Right ventricle myocardium inferior (tissue), 1 donor: ENCODE measurements around the gene FGD4. TPM values are rescaled to one million over a fixed set of nuclear protein-coding genes. Genes with fewer than 3 reads are reported as not detected.

Source experiments
- ATAC-seq: fragments of 200-7000 bp; cut with Tn5 transposase; one replicate; pipeline ENCODE4 v1.9.1; 2020; ENCODE audit warnings: mild to moderate bottlenecking, moderate library complexity
- DNase-seq: peaks from one replicate; pipeline ENCODE4 v3.0.0; 2021; ENCODE audit errors: missing footprints
- intact Hi-C: fragments of 100-400 bp; cut with DNase I; formaldehyde crosslinking; loops from one replicate; pipeline ENCODE4 v1.11.0; 2022
- long read RNA-seq: library from polyadenylated mRNA; unstranded; transcript quantifications from one replicate; pipeline ENCODE4 v2.0.0, GENCODE V29; 2021
- total RNA-seq: library from RNA; stranded (reverse); fragmentation: NEBNext Ultra II Directional; extraction: Animal tissue kit (Norgen Biotek cat#: 25700); gene quantifications from one replicate; pipeline ENCODE4 v1.2.1, GENCODE V29; 2021
- donor health status: DM: no; HTN: yes; CAD: no; lungs with severe emphysema.

The FGD4 gene
- 17.4 TPM for total RNA-seq
- long read RNA-seq, partial matches to known transcripts = 3 of 5 reads
- long read RNA-seq, other reads (novel, unspliced or antisense) = 2 of 5 reads

DNA sequence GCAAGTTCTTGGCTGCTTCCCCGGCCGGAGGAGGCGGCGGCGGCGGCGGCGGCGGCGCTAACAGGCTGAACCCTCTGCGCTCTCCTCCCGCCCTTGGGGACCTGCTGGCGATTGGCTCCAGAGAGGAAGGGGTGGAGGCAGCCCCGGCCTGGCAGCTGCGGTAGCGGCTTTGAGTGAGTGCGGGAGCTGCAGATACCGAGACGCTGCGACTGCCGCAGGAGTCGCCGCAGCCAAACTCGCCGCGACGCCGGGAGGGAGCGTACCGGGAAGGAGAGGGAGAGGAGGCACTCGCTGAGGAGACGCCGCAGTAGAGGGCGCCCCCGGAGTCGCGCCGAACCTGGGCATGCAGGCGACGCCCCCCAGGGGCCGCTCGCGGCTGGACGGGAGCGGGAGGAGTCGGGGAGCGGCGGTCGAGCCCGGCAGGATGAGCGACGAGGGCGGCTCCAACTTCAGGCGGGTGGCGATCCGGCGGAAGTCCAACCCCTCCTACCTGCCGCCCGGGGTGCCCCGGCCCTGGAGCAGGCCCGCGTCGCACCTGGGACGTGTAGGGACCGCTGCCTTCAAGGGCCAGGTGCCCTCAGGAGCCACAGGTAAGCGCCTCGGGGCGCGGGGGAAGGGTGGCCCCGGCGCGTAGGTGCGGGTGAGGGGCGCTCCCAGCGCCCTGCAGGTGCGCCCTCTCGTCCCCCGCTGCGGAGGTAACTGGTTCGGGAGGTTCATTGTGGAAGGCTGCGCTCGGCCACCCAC, at the start of gene FGD4:
FGD4 (plus strand) TSS at position 189 of the 744 bp plus-strand sequence.
- intact Hi-C loops = loop anchor here (5.0 kb wide), 1 partner anchor 43 kb away; no protein-coding TSS in a partner anchor
- DNase-seq (peak; percentile 92), ATAC-seq (peak; percentile 97)

- no peak for ATAC-seq
- intact Hi-C loops = no loop called here
- no peak for DNase-seq
Observed at GRCh38 chr12:32353540-32353939, 45.8 kb upstream of the FGD4 start.

DNA sequence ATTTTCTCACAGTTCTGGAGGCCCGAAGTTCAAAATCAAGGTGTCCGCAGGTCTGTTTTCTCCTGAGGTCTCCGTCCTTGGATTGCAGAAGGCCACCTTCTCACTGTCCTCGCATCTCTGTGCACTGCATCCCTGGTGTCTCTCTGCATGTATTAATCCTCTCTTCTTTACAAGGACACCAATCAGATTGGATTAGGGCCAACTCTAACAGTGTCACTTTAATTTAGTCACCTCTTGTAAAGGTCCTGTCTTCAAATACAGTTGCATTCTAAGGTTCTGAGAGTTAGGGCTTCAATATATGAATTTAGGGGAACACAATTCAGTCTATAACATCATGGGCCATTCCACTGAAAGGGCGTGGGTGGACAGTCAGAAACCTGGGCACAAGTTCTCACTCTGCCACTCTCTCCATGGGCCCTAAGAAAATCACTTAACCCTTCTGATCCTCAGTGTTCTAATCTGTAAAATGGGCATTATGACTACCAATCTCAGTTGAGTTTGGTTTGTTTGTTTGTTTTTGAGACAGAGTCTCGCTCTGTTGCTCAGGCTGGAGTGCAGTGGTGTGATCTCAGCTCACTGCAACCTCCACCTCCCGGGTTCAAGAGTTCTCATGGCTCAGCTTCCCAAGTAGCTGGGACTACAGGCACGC, 41.6 kb upstream of the FGD4 start:
- DNase-seq (no peak), ATAC-seq (no peak)
- intact Hi-C loops = no loop called here

DNA sequence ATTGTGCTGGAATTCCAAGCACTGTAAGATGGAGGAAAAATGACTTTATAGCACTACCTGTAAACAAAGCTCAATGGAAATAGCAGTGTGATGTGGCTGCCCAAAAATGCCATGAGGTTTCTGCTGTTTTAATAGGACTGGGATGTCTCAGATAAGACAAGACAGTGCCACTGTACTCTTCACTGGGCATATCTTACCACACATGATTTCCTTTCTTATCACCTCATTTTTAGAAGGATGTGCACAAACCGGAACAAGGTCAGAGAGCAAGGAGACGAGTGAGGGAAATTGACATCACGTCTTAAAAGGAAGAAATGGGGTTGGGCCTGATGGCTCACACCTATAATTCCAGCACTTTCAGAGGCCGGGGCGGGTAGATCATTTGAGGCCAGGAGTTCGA, 38.4 kb upstream of the FGD4 start:
- intact Hi-C loops = no loop called here
- ATAC-seq = no peak

GRCh38 chr12:32362892-32363291, 36.5 kb upstream of the FGD4 start:
- no peak for ATAC-seq
- DNase-seq = no peak
- intact Hi-C loops = no loop called here

More for the DNA sequence above, 38.4 kb upstream of the FGD4 start:
- DNase-seq = no peak

DNA sequence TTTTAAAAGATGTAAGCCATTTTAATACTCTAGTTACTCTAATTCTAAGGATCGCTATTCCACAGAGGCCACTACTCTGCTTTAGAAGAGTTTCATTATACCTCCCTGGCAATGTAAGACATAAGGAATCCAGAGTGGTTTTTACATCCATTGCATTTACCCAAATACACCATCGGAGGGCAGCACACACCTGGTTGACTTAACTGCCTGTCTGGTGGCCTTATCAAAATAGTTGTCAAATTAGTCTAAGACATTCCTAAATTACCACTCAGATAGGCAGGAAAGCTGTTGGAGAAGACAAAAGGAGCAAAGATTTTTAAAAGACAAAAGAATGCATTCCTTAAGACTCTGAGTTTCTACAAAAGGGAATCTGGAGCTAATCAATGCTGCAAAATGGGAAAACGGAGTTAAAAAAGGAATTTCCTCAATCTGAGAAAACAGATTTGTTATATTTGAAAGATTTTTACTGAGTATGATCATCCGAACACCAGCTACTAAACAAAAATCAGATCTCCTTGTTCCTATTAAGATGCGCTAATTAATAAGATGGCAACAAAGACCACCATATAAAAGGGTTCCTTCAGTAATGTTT, 33.8 kb upstream of the FGD4 start:
- ATAC-seq (peak; percentile 37), DNase-seq (no peak)
- intact Hi-C loops = loop anchor here (1.0 kb wide), 2 partner anchors 292 to 307 kb away; no protein-coding TSS in a partner anchor

GRCh38 chr12:32366714-32367113, 32.6 kb upstream of the FGD4 start:
- intact Hi-C loops = no loop called here

DNA sequence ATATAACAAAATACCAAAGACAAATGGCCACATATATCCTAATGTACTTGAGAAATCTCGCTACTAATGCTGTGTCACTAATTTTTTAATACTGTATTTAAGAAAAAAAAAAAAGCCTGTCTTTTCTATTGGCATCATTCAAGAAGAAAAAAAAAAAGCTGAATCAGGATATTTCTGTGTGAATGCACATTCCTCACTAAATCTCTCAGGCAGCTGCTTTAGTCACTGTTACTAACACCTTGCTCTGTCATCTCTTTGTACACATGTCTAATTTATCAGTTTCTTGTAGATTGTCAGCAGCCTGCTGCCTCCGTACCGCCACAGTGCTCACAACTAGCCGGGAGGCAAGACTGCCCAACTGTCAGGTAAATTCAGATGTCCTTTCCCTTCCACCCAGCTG, 32.0 kb upstream of the FGD4 start:
- intact Hi-C loops = no loop called here
- DNase-seq (no peak), ATAC-seq (no peak)

More at GRCh38 chr12:32366714-32367113, 32.6 kb upstream of the FGD4 start:
- no peak for DNase-seq
- ATAC-seq = no peak

DNA sequence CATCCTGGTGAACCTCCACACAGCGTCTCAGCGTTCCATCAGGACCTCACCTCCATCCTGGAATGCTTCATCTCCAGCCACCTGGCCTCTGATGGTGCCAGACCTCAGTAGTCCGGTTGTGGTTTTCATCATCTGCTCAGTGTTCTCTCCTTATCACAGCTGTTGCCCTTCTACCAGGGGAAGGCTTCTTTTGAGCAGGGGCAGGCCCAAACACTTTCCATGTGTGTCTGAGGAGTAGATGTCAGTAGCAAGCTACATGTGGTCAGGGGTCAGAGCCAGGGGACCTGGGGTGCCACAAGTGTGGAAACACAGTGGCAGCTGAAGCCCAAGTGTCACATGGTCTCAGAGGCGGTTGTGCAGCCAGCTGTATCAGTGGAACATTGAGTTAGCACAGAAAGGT, 30.2 kb upstream of the FGD4 start:
- ATAC-seq (no peak), DNase-seq (no peak)
- intact Hi-C loops = no loop called here

DNA sequence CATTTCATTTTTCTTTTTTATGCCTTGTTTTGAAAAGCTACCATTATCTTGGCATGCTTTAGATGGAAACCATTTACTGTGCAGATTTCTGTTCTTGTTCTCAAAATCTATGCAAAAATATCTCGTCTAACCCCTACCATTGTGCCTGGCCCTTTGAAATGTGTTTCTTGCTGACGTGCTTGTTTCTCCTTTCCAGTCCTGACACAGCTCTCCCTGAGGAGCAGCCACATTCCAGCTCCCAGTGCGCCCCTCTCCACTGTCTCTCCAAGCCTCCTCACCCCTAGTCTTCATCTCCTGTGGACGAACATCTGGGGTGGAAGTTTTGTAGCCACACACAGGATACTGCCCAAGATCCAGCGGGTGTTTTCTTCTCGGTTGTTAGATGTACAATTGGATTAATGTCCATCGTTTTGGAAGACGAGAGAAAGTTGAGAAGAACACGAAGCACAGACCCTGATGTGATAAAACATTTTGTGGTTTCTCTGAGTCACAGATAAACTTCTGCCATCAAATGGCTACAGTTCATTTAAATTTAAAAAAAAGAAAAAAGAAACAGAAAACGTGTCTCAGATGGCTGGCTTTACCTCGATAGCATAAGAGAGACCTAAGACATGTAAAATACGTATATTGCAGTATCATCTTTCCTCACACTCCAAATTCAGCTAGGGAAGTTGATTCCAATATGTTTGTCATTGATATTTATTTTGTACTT, 21.9 kb upstream of the FGD4 start:
- ATAC-seq = no peak
- intact Hi-C loops = no loop called here

GRCh38 chr12:32379213-32379612, 20.1 kb upstream of the FGD4 start:
- intact Hi-C loops = no loop called here
- ATAC-seq (no peak), DNase-seq (no peak)

More for the DNA sequence above, 21.9 kb upstream of the FGD4 start:
- no peak for DNase-seq

DNA sequence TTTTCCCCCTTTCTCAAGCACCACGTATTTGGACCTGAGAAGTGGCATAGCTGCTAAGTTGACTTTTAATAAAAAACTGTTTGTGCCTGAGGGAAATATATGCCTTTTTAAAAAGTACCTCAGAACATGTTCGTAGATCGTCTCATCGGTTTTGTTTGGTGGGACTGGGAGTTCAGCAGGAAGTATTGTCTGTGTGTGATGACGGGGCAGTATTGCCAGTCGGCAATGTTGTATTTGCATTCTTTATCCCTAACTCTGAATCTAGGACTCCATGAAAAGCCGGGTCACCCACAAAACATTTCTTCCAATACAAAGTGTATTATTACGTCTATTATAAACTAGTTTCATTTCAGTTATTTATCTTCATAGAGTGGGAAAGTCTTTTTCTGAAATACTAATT, 19.7 kb upstream of the FGD4 start:
- intact Hi-C loops = no loop called here
- no peak for DNase-seq
- no peak for ATAC-seq

- intact Hi-C loops = no loop called here
- ATAC-seq = no peak
- no peak for DNase-seq
Observed at GRCh38 chr12:32382226-32382625, 17.1 kb upstream of the FGD4 start.

DNA sequence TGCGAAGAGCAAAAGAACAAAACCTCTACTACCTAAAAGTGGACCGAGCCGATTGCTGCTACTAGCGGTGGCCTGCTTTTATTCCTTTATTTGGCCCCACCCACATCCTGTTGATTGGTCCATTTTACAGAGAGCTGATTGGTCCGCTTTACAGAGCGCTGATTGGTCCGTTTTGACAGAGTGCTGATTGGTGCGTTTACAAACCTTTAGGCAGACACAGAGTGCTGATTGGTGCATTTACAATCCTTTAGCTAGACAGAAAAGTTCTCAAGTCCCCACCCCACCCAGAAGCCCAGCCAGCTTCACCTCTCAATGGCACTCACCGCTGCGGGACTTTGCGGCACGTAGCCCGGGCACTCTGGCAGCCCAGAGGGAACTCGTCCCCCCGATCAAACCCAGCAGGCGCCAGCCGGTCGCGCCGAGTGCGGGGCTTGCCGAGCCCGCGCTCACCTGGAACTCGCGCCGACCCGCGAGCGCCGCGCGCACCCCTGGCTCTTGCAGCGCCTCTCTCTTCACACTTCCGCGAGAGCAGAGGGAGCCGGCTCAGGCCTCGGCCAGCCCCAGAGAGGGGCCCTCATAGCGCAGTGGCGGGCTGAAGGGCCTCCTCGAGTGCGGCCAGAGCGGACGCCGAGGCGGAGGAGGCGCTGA, 8.7 kb upstream of the FGD4 start:
- ATAC-seq (peak; percentile 48), DNase-seq (no peak)
- intact Hi-C loops = no loop called here

DNA sequence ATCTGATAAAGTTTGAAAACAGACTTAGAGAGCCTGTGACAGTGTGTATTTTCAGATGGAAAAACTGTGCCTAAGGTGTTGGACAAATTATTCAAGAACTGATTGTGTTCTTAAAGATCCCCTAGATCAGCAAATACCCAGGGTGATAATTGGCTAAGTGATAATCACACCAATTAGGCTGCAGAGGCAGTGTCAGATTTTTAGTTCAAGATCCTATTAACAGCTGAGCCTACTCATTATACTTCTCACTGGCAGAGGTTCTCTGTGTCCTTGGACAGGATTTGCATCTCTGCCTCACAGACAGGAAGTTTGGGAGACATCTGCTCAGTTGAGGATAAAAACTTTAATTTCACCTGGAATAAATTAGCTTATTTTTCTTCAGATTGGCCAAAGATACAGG, 4.3 kb upstream of the FGD4 start:
- DNase-seq (no peak), ATAC-seq (no peak)
- intact Hi-C loops = no loop called here

GRCh38 chr12:32397696-32398095, 1.7 kb upstream of the FGD4 start:
- intact Hi-C loops = no loop called here
- DNase-seq = no peak
- ATAC-seq = no peak

DNA sequence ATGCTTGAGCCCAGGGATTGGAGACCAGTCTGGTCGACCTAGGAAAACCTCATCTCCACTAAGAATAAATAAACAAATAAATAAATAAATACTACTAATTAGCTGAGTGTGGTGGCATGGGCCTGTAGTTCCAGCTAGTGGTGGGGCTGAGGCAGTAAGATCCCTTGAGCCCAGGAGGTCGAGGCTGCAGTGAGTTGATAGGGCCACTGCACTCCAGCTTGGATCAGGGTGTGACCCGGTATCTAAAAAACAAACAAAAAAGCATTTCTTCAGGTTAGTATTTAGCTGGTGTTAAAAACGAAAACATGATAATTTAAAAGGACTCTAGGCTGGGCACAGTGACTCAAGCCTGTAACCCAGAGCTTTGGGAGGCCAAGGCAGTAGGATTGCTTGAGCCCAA, 1.2 kb upstream of the FGD4 start:
- intact Hi-C loops = no loop called here
- no peak for ATAC-seq
- no peak for DNase-seq

- intact Hi-C loops = no loop called here
- no peak for DNase-seq
- no peak for ATAC-seq
Observed at GRCh38 chr12:32398816-32399369, 465 bp upstream of the FGD4 start.
